DMS 273 treated with DMSO at 0.1 percent for 48 hours (cell line): ENCODE measurements around the gene PDE9A.
"Not testable (repeated sequence)": the region's sequence is repeated elsewhere in the genome, so short reads cannot be mapped to it uniquely, and the experiment has no call there.

ENCODE experiments used
- DNase-seq: peaks from one replicate; lab custom pipeline; 2025; lab: John Stamatoyannopoulos, UW

PDE9A gene

DNA sequence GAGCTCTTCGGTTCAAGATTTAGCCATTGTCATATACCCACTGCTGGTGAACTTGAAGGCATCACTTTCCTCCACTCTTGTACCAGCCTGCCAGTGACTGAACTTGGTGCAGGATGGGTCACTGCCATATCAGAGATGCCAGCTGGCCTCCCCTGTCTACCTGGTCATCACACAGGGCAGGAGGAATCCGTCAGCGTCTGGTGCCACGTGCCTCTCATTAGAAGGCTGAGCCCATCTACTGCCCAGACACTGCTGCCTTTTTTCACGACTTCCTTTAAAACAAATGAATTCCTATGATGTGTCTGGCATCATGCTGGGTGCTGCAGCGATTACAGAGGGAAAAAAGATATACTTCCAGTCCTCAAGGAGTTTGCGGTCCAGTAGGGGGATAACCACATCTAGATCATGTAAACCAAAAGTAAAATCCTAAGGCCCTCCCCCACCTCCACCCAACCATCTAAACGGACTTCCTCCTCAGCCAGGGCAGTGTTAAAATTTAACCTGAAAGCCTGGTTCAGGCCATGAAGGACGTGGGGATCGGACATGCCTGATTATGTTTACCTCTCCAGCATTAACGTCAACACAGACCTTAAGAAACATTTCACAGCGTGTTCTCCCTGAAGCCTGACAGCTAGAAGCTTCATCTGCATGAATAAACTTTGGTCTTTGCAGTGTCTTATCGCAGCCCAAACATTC lies 29.2 kb upstream of the PDE9A start:
- no peak for DNase-seq

DNA sequence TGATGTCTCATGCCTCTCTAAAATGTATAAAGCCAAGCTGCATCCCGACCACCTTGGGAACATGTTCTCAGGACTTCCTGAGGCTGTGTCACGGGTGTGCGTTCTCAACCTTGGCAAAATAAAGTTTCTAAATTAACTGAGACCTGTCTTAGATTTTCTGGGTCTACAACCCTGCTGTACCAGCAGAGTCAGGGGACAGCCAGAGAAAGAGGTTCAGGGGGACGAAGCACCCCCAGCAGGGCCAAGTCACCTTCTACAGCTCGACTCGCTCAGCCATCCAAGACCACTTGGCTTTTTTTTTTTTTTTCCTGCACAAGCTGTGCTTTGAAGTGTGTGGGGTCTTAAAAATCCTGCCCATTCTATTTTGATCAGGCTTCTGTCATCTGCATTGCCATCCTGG lies 28.5 kb upstream of the PDE9A start:
- no peak for DNase-seq

DNA sequence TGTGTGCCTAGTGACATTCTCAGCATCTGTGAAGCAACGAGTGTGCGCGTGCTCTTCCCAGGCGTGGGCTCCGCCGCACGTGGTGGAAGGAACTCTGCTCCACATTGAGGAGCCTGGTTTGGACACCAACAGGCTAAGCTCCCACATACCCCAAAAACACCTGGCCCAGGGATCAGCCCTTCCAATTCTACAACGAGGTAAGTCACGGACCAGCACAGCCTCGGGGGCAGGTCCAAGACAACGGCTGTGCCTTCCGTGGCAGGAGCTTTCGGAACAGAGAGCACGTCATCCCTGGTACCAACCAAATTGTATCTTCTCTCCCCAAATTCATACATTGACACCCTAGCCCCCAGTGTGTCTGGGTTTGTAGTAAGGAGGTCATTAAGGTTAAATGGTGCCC lies 27.2 kb upstream of the PDE9A start:
- DNase-seq, result no peak

DNA sequence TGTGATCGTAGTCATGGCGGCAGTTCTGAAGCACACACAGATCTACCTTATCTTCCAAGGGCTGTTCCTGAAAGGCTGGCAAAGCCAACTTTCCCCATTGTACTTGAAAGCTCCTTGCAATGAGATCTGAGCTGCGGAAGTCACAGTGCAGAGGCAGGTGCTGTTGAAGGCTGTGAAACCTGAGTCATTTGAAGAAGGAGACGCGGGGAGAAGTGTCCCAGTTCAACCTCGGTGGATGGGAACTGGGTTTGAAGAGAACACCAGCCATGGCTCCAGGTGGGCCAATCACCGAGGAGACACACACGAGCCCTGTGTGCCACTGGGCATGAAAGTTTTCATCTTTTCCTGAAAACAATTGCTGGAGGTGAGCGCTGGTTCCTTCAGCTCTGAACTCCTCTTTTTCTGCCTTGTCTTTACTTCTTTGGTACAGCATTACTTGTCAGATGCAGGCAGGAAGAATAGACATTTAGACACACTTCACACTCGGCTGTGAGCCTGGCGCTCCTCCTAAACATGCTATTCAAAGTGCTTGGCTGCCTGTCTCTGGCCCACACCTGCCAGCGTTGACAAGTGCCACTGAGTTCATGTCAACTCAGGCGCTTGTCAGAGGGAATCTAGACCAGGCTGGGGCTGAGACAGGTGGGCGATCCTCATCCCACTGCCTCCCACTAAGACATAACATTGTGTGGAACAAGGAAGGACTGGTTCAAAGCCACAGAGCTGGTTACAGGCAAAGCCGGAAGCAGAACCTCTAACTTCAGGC lies 25.7 kb upstream of the PDE9A start:
- DNase-seq, result no peak

DNA sequence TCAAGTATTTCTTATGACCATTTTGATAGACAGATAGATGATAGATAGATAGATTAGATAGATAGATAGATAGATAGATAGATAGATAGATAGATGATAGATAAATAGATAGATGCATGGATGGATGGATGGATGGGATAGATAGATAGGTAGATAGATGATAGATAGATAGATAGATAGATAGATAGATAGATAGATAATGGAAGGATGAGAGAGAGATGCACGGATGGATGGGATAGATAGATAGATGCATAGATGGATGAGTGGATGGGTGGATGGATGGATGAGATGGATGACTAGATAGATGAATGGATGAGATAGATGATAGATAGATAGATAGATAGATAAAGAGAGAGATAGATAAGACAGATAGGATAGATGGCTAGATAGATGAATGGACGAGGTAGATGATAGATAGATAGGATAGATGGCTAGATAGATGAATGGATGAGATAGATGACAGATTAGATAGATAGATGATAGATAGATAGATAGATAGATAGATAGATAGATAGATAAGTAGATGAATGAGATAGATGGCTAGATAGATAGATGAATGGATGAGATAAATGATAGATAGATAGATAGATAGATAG lies 24.9 kb upstream of the PDE9A start:
- not testable (repeated sequence) for DNase-seq

DNA sequence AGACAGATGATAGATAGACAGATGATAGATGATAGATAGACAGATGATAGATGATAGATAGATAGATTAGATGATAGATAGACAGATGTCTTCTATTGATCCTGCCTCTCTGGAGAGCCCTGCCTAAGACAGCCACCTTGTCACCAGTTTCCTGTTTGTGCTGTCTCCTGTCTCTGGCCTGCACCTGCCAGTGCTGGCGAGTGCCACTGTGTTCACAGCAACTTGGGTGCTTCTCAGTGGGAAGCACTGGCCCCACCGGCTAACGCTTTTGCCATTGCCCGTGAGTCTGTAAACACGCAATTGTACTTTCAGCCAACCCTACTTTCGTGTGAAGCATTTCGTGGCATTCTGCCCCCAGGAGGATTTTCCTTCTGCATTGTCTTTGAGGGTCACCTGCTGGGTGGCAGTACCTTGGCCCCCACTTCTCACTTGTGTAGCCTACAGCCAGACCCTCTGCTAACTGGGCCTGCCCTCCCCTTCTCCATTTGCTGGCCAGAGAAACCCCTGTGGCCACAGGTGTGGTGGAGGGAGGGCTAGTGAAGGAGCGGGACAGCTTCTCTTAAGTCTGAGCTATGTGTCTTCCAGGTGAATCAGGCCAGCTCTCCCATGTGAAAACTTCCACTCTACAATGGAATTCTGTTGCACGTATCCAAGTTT lies 23.4 kb upstream of the PDE9A start:
- DNase-seq, result no peak

DNA sequence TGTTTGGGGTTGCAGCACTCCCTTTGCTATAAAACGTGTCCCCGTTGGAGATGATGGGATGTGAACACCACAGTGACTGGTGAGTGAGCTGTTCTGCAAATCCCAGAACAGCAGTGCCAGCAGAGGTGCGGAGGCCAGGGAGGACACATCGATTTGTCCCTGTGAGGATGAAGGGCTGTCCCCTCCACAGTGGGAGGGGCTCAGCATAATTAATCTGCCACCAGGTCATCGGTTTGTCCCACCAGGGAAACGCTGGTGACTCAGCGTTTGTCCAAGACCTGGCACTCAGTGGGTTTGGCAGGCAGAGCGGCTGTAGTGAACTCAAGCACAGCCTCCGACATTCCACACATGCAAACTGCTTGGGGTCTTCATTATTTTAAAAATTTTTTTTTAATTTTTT lies 22.8 kb upstream of the PDE9A start:
- no peak for DNase-seq

DNA sequence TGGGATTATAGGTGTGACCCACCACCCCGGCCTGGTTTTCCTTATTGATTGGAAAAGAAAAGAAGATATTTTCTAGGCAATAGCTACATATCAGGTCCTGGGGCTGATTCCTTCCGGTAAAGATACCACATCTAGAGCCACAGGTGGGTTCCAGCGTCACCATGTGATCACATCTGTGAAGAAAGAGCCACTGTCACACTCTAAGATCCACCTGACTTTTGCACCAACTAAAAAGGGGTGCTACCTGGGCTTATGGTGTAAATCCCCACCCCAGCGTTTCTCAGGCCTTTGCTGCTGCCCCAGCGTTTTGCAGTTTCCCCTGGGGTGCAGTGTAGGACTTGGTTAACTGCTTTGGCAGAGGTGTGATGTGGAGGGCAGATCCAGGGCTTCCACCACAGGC lies 22.3 kb upstream of the PDE9A start:
- no peak for DNase-seq

DNA sequence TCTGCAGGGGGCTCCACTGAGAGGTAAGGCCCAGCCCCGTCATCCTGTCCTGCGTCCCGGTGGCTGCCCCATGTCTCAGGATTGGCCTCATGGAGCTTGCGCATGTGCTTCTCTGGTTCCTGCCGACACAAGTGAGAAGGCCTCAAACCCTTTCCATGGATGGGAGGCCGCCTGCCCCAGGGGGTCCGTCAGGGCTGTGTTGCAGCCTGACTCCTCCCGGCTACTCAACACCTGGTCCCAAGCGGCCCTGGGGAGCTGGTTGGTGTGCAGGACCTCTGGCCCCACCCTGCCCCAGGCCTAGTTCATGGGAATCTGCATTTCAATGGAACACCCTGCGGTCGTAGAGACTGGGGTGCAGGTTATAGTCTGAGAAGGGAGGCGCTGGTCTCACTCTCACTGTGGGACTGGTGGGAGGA lies 21.1 kb upstream of the PDE9A start:
- DNase-seq, result no peak

DNA sequence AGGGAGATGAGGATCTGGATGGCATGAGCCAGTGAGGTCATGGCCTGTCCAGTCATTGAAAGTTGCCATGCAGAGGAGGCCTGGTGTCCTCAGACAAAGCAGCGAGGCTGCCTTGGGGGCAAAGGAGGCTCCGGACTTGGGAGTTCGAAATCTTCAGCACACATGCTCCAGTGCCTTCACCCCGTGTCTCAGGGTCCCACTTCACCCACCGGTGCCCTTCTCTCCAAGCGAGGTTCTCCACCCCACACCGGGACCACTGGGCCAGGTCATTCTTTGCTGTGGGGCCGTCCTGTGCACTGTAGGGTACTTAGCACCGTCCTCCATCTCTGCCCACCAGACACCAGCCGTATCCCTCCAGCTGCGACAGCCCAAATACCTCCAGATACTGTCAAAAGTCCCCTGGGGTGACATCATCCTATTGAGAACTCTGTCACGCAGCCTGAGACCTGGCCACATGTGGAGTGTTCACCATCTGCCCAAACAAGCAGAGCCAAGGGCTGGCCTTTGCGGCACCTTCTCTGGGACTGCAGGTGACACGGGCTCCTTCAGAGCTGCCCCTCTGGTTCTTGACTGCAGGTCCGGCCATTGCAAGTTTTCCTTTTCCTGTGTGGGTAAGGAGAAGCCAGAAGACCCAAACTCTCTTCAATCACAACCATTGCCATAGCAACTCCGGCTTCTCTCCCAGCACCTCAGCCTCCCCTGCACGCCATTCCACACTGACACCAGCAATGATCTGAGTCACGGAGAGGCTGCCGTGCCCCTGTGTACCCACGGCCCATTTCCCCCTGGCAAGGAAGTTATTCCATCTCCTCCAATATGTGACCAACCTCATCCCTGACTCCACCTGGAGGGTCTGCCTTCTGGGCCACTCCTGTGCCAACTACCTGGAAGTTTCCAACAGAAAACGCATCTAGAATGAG lies 20.4 kb upstream of the PDE9A start:
- no peak for DNase-seq

DNA sequence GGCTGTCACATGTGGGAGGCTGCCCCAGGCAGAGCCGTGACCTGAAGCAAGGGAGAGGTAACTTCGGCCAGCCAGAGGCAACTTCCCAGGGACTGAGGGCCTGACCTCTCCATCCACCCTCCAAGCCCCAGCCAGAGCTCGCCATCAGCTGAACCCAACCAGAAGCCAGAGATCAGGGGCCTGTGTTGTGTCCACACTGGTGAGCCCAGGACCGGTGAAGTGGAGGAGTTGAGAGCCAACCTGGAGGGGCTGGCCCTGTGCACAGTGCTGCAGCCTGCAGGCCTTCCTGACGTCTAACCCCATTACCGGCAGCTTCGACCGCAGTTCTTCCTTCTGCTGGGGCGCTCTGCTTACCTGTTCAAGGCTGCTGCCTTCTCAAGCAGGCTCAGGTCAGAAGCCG lies 19.6 kb upstream of the PDE9A start:
- no peak for DNase-seq

DNA sequence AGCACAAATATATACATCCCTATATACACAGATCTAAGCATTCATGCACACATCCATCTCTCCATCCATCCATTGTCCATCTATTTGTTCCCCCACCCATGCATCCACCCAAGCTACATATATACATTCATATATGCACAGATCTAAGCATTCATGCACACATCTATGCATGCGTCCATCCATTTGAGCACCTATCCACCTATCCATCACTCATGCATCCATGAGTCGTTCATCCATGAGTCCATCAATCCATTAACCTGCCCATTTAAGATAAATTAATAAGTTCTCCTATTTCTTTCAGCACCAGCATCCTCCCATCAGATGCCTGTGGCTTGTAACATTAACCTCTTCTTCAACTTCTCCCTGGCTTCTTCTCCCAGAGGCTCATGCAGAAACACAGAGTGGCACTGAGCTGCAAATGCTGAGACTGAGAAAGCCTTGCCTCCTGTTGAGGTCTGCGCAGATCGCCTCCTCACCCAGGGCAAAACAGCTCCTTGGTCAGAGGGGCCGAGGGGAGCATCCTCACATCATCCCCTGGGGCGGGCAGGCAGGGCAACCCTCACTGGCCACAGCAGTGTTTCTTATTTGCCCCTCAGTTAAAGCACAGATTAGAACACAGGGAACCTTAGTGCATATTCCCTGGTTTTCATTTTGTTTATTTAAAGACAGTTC lies 17.4 kb upstream of the PDE9A start:
- DNase-seq, result no peak

DNA sequence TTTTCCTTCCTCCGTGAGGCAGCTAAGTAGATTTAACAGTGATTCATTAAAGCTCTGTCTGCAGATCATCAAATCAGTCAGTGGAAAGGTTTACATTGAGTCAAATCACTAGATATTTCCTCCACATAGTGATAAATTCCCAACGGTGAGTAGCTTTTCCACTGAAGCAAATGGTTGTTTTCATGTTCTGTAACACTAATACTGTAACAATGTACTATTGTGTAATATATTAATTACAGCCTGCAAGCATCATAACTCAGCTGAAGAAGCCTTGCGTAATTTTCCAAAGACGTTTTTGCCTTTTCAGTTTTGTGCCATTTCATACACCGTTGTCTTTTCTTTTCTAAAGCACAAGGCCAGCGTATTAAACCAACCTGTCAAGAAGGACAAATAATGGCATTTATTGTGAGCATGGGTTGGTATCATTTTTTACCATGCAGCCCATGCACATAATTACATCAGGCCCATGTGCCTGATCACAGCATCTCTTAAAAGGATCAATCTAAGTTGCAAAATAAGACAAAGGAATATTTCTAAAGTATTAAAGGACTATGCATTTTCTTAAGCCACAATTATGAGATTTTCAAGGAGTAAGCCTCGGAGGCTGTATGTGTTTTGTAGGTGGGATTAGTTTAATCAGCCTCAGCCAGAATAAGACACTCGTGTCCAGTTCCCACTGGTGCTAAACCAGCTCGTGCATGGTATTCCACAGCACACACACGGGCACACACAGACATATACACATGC lies 16.7 kb upstream of the PDE9A start:
- no peak for DNase-seq

DNA sequence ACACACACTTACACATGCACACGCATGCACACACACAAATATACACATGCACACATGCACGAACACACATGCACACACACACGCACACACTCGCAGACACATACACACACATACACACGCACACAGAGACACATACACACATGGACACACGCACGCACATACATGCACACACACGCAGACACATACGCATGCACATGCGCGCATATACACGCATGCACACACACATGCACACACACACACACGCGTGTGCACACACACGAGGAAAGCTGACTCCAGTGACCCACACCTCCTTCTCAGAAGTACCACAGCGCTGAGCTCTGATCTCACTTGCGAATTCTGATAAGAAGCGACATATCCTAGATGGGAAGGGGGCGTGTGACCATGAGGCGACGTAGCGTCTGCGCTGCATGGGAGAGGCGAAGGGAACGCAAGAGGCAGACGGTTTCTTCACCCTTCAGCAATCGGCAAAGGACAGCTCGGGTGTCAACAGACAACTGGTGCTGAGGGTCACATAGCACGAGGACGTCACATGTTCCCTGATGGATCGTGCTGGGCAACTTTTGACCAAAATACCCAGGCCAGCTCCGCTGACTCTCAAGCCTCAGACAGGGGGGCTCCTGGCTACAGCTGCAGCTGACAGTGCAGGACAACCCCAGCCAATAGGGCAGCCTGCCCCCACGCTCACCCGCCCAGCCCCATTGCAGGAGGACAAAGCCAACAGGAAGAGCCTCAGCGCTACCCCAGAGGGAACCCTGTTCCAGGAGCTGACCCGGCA lies 16.0 kb upstream of the PDE9A start:
- DNase-seq, result no peak

DNA sequence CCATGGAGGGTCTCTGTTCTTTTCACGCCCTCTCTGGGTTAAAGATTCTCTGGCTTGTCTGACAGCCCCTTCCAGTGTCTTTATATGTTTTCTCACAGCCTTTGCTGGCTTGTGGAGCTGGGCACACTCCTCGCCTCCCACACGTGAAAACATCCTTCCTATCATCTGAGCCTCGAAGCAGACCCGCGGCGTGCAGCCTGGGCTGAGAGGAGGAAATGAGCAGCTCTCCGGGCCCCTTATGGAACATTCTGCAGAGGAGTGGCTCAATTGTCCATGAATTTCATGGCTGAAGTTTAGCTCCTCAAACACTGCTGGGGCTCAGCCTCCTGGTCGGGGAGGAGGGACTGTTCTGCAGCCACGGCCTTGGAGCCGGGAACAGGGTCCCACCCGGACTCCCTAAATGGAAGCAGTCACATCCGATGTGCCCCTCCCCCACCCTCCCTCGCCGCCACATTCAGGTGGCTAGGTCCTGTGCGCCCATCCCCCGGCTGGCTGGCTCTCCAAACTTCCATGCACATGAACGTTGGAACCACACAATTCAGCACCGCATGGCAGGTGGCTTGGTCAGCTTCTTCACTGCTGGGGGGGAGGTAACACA lies 15.1 kb upstream of the PDE9A start:
- DNase-seq, result no peak

DNA sequence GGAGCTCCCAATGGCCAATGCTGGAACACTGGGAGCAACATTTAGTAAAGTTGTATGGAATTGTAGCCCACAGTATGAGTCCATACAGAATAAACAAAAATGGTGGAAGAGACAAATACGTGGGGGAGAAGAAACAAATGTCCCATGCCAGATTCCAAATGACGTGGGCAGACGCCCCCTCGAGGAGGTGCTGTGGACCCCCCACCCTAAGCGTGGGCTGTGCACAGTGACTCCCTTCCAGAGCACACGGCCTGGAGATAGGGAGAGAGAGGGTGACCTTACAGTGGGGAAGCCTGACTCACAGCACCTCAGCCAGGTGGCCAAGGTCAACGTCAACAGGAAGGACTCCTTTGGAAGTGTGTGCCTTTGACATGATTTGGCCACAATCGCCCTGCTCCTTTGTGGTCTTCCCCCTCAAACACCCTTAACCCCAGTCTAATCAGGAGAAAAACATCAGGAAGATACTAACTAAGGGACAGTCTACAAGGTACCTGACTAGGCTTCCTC lies 13.7 kb upstream of the PDE9A start:
- no peak for DNase-seq

DNA sequence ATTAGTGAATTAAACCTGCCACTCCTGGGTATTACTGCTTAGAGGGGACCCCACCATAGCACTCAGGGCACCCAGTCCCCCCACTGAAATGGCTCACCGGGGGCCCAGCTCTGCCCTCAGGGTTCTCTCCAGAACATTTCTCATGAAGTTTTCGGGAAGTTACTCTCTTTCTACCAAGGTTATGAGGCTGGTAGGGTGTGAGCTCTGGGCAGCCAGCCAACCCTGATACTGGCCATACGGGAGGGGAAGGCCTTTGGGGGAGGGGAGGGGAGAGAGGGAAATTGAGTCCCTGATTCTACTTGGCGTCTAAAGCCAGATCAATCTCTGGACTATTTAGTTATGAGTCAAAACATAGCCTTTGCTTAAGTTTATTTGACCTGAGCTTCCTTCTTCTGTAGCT lies 12.9 kb upstream of the PDE9A start:
- DNase-seq, result no peak

DNA sequence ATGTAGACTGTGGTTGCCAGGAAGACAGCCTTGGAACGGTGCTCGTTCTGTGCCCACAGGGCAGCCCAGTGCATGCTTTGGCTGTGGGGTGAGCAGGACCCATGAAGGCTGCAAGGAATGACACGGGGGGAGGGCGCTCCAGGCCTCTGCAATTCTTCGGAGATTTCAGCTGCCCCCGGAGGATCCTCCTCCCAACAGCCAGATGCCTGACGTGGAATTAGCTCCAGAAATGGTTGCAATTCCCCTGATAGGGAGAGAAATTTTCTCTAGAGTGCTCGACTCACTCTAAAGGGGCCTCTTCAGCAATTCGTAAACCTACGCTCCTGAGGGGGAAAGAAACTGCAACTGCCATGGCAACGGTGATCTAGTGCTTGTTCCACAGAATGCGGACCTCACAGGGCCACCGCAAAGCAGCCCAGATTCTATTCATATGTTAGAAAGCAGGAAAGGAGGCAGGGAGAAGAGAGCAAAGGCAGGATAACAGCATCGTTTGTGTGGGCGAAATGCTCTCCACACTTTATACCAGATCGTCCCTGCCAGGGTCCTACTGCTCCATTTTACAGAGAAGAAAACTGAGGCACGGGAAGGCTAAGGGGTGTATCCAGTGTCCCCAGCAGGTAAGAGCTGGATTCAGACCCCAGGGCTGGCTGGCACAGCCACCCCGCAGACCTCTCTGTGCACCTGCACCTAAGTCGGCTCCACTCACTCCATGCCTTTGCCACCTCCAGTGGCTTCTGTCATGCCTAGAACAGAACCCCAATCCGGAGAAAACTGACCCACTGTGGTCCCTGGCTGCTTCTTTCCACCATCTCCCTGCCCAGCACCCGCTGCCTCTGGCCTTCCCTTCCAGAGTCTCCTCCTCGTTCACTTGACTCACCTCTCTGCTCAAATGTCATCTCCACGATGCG lies 11.9 kb upstream of the PDE9A start:
- DNase-seq, result no peak
